ENCODE measurements around the gene MSI2. TPM values are rescaled to one million over a fixed set of nuclear protein-coding genes. Genes with fewer than 3 reads are reported as not detected.

Gene MSI2
- polyA plus RNA-seq, 1 of the 3 experiments (the other 2 are of a cell fraction): 24.1 TPM

- CTCF ChIA-PET: interaction anchor here (2.1 kb wide), 2 partner anchors 50 to 61 kb away, joined by 6 to 9 read pairs; no protein-coding TSS in a partner anchor
- no peaks in the 10 kb centered on the region for H3K9me3 ChIP-seq
- no peaks in the 10 kb centered on the region for H3K9me2 ChIP-seq
- no peak overlapping the region for H2AFZ ChIP-seq (ENCODE audit: low read depth)
- no peak overlapping the region for H3K4me2 ChIP-seq
- H3K27ac ChIP-seq (ENCODE audit: low read depth in 2 of 2, low read length in 1 of 2): no peak overlapping the region
- H3K9ac ChIP-seq: no peak overlapping the region
- H3K36me3 ChIP-seq (replicated peaks in 1 of 2; ENCODE audit: control insufficient read depth in 1 of 2, insufficient read depth in 2 of 2, low read length in 1 of 2): no peaks in the 10 kb centered on the region
- H3K27me3 ChIP-seq (ENCODE audit: insufficient read depth): peaks cover 18% of the 10 kb centered on the region
- TF ChIP-seq TCF12 (IDR thresholded peaks at IDR 0.05) (no peak), REST (IDR thresholded peaks at IDR 0.05; ENCODE audit: low read depth, low read length) (no peak), YY1 (IDR thresholded peaks at IDR 0.05; ENCODE audit: low read depth) (no peak), NFIC (IDR thresholded peaks at IDR 0.05; ENCODE audit: borderline replicate concordance) (no peak), MAX (IDR thresholded peaks at IDR 0.05; ENCODE audit: low read depth) (no peak), SIN3A (IDR thresholded peaks at IDR 0.05; ENCODE audit: borderline replicate concordance, low read depth, low read length) (no peak), CHD2 (IDR thresholded peaks at IDR 0.05; ENCODE audit: low read length, partially characterized antibody) (no peak), FOXJ3 (CRISPR knock-in tag; IDR thresholded peaks at IDR 0.05) (no peak), RAD21 (IDR thresholded peaks at IDR 0.05; ENCODE audit: low read length) (no peak), CTCF (IDR thresholded peaks at IDR 0.05) (no peak), USF1 (IDR thresholded peaks at IDR 0.05; ENCODE audit: borderline replicate concordance, low read depth) (no peak), RXRA (IDR thresholded peaks at IDR 0.05; ENCODE audit: borderline replicate concordance, low read depth) (no peak)
- H3K79me2 ChIP-seq (ENCODE audit: insufficient read depth): no peaks in the 10 kb centered on the region
- H3K4me3 ChIP-seq (ENCODE audit: low read depth in 2 of 2, low read length in 1 of 2): no peak overlapping the region
- POLR2A ChIA-PET: no interaction called here
- WGBS (ENCODE audit: low lambda C conversion rate): 77% methylated on average over 7 of the region's 7 CpGs
- no peaks in the 10 kb centered on the region for H3F3A ChIP-seq (replicated peaks; ENCODE audit: insufficient read depth)
- peaks cover 0 to 26% of the 10 kb centered on the region in 2 experiments; a peak in 1 of 4 replicates for H3K4me1 ChIP-seq (ENCODE audit: control insufficient read depth in 1 of 2, insufficient read depth in 2 of 2, low read depth in 1 of 2, low read length in 1 of 2)
- H4K20me1 ChIP-seq (ENCODE audit: insufficient read depth): no peaks in the 10 kb centered on the region
- no peak for DNase-seq
Measured at GRCh38 chr17:57722704-57723043, 466.4 kb downstream of the MSI2 start.
